HEK293 (cell line): Measurements from ENCODE around the gene N4BP2L1.

Experiments
- CTCF ChIA-PET: fragments of 350-600 bp; formaldehyde crosslinking; extraction: SDS; loops from one replicate; lab custom pipeline; 2021; ENCODE audit warnings: antibody characterized with exemption; lab: Yijun Ruan, JAX
- POLR2A ChIA-PET: fragments of 300-600 bp; formaldehyde crosslinking; extraction: SDS; loops from one replicate; lab custom pipeline; 2020; ENCODE audit warnings: antibody characterized with exemption, inconsistent platforms; lab: Yijun Ruan, JAX
- H3K27ac ChIP-seq: fragments of 200-500 bp; sonication (Bioruptor generic); 2 replicates; pipeline ENCODE4 v1.5.1; 2014; ENCODE audit warnings: low read depth, low read length, control low read depth, inconsistent platforms; ENCODE audit errors: extremely low read depth
- H3K36me3 ChIP-seq, 2 experiments: fragments of 200-500 bp in 1 of 2; sonication (Bioruptor generic) in 1 of 2; 1 replicate in 1 of 2; 2 replicates in 1 of 2; pipeline ENCODE4 v1.5.1; 2014 to 2017; ENCODE audit warnings: inconsistent platforms in 2 of 2, low read length in 2 of 2; ENCODE audit not compliant: control insufficient read depth in 2 of 2, insufficient read depth in 1 of 2
- H3K4me1 ChIP-seq: fragments of 200-500 bp; sonication (Bioruptor generic); 2 replicates; pipeline ENCODE4 v1.5.1; 2014; ENCODE audit warnings: mild to moderate bottlenecking, low read length, inconsistent platforms; ENCODE audit not compliant: control insufficient read depth, insufficient read depth
- H3K4me3 ChIP-seq: 2 replicates; pipeline ENCODE4 v1.5.1; 2011; ENCODE audit warnings: low read depth, mild to moderate bottlenecking, control low read depth, low read length, moderate library complexity
- H3K9me3 ChIP-seq: fragments of 200-500 bp; sonication (Bioruptor generic); 2 replicates; pipeline ENCODE4 v1.5.1; 2014; ENCODE audit warnings: low read depth, low read length, inconsistent platforms; ENCODE audit not compliant: control insufficient read depth, insufficient read depth
- BCL11B ChIP-seq: fragments of 450-650 bp; formaldehyde crosslinking; IDR thresholded peaks from 2 replicates; pipeline ENCODE4 v1.5.1; 2016; ENCODE audit warnings: low read depth, missing biosample characterization, missing genetic modification characterization
- GLIS1 ChIP-seq: fragments of 450-650 bp; formaldehyde crosslinking; IDR thresholded peaks from 2 replicates; pipeline ENCODE4 v1.5.1; 2016; ENCODE audit warnings: missing biosample characterization, missing genetic modification characterization
- GLIS2 ChIP-seq: fragments of 450-650 bp; formaldehyde crosslinking; IDR thresholded peaks from 2 replicates; pipeline ENCODE4 v1.5.1; 2016; ENCODE audit warnings: missing biosample characterization, missing genetic modification characterization
- RBAK ChIP-seq: fragments of 450-650 bp; formaldehyde crosslinking; IDR thresholded peaks from 2 replicates; pipeline ENCODE4 v1.5.1; 2016; ENCODE audit warnings: missing biosample characterization, missing genetic modification characterization
- YY1 ChIP-seq: fragments of 450-650 bp; formaldehyde crosslinking; IDR thresholded peaks from 2 replicates; pipeline ENCODE4 v1.5.1; 2018; ENCODE audit warnings: missing biosample characterization, missing genetic modification characterization
- ZFHX2 ChIP-seq: fragments of 450-650 bp; formaldehyde crosslinking; conservative IDR thresholded peaks from 2 replicates; pipeline ENCODE4 v1.5.1; 2016; ENCODE audit warnings: missing biosample characterization, missing genetic modification characterization
- ZFP3 ChIP-seq: fragments of 450-650 bp; formaldehyde crosslinking; IDR thresholded peaks from 2 replicates; pipeline ENCODE4 v1.5.1; 2016; ENCODE audit warnings: low read depth, missing biosample characterization, missing genetic modification characterization
- ZNF274 ChIP-seq, 2 experiments: fragments of 200-500 bp in 1 of 2; fragments of 450-650 bp in 1 of 2; sonication (Bioruptor generic) in 1 of 2; formaldehyde crosslinking in 1 of 2; IDR thresholded peaks; 2 replicates each; pipeline versions ENCODE4 v1.5.1 to v1.6.1; 2014 to 2016; ENCODE audit warnings: borderline replicate concordance in 1 of 2, inconsistent platforms in 1 of 2, low read length in 1 of 2, missing biosample characterization in 1 of 2, missing genetic modification characterization in 1 of 2
- ZNF280C ChIP-seq: fragments of 450-650 bp; formaldehyde crosslinking; IDR thresholded peaks from 2 replicates; pipeline ENCODE4 v1.5.1; 2016; ENCODE audit warnings: missing biosample characterization, missing genetic modification characterization
- ZNF366 ChIP-seq: fragments of 450-650 bp; formaldehyde crosslinking; conservative IDR thresholded peaks from 2 replicates; pipeline ENCODE4 v1.5.1; 2016; ENCODE audit warnings: missing biosample characterization, missing genetic modification characterization
- ZNF37A ChIP-seq: fragments of 450-650 bp; IDR thresholded peaks from 2 replicates; pipeline ENCODE4 v1.5.1; 2018; ENCODE audit warnings: missing biosample characterization, missing genetic modification characterization
- ZNF488 ChIP-seq: fragments of 450-650 bp; formaldehyde crosslinking; IDR thresholded peaks from 2 replicates; pipeline ENCODE4 v1.5.1; 2016; ENCODE audit warnings: missing biosample characterization, missing genetic modification characterization
- ZNF510 ChIP-seq: fragments of 450-650 bp; formaldehyde crosslinking; IDR thresholded peaks from 2 replicates; pipeline ENCODE4 v1.5.1; 2018; ENCODE audit warnings: mild to moderate bottlenecking, missing genetic modification characterization, missing biosample characterization; ENCODE audit not compliant: insufficient replicate concordance
- ZNF654 ChIP-seq: fragments of 450-650 bp; formaldehyde crosslinking; IDR thresholded peaks from 2 replicates; pipeline ENCODE4 v1.5.1; 2016; ENCODE audit warnings: low read depth, missing biosample characterization, missing genetic modification characterization
- ZNF658 ChIP-seq: fragments of 450-650 bp; formaldehyde crosslinking; IDR thresholded peaks from 2 replicates; pipeline ENCODE4; 2016; ENCODE audit warnings: missing biosample characterization, missing genetic modification characterization
- ZNF660 ChIP-seq: fragments of 450-650 bp; IDR thresholded peaks from 2 replicates; pipeline ENCODE4 v1.5.1; 2018; ENCODE audit warnings: missing biosample characterization, mild to moderate bottlenecking, missing genetic modification characterization
- ZNF692 ChIP-seq: fragments of 450-650 bp; formaldehyde crosslinking; IDR thresholded peaks from 2 replicates; pipeline ENCODE4 v1.5.1; 2016; ENCODE audit warnings: missing biosample characterization, missing genetic modification characterization
- ZSCAN18 ChIP-seq: fragments of 450-650 bp; formaldehyde crosslinking; IDR thresholded peaks from 2 replicates; pipeline ENCODE4 v1.5.1; 2016; ENCODE audit warnings: missing biosample characterization, missing genetic modification characterization
- ZSCAN30 ChIP-seq: fragments of 450-650 bp; IDR thresholded peaks from 2 replicates; pipeline ENCODE4 v1.5.1; 2018; ENCODE audit warnings: missing biosample characterization, mild to moderate bottlenecking, missing genetic modification characterization, moderate library complexity

N4BP2L1 gene

GRCh38 chr13:32403108-32403507, 24.8 kb downstream of the N4BP2L1 start:
- no peak overlapping the region for H3K27ac ChIP-seq
- TF ChIP-seq ZFP3 (tag by site-specific recombination), result no peak
- no peak for TF ChIP-seq ZNF510 (tag by site-specific recombination)
- TF ChIP-seq, all 188 proteins: peak for 0
- peaks cover 0 to 10% of the 10 kb centered on the region in 2 experiments; a peak in 1 of 3 replicates for H3K36me3 ChIP-seq
- CTCF ChIA-PET, result interaction anchor here (0.7 to 1.0 kb wide), 2 partner anchors 12 to 28 kb away, joined by 3 read pairs; no protein-coding TSS in a partner anchor
- no peaks in the 10 kb centered on the region for H3K4me1 ChIP-seq
- no peaks in the 10 kb centered on the region for H3K9me3 ChIP-seq
- POLR2A ChIA-PET, result no interaction called here
- no peak overlapping the region for H3K4me3 ChIP-seq

- Histone ChIP-seq H3K4me3 (no peak overlapping the region), H3K27ac (no peak overlapping the region), H3K4me1 (no peaks in the 10 kb centered on the region), H3K9me3 (no peaks in the 10 kb centered on the region), H3K36me3 (peaks cover 0 to 13% of the 10 kb centered on the region in 2 experiments; a peak in 2 of 3 replicates)
- CTCF ChIA-PET, result interaction anchor here (0.9 to 1.0 kb wide), 3 partner anchors 23 to 57 kb away, joined by 3 read pairs; no protein-coding TSS in a partner anchor
- TF ChIP-seq GLIS1 (tag by site-specific recombination) (no peak), ZNF366 (tag by site-specific recombination) (no peak), RBAK (tag by site-specific recombination) (no peak), ZNF660 (tag by site-specific recombination) (no peak), ZNF37A (no peak), ZNF280C (no peak), ZNF692 (tag by site-specific recombination) (no peak), ZSCAN30 (tag by site-specific recombination) (no peak), GLIS2 (tag by site-specific recombination) (no peak), ZNF654 (tag by site-specific recombination) (no peak), ZNF488 (tag by site-specific recombination) (no peak), YY1 (tag by site-specific recombination) (no peak), BCL11B (tag by site-specific recombination) (no peak), ZFHX2 (tag by site-specific recombination) (no peak)
- POLR2A ChIA-PET, result no interaction called here
These were observed 36.8 kb downstream of the N4BP2L1 start for GRCh38 chr13:32391101-32391619.

- H3K27ac ChIP-seq, result no peak overlapping the region
- H3K36me3 ChIP-seq, result peaks cover 0 to 10% of the 10 kb centered on the region in 2 experiments; a peak in 1 of 3 replicates
- H3K4me1 ChIP-seq, result no peaks in the 10 kb centered on the region
- ChIA-PET POLR2A (no interaction called here), CTCF (interaction anchor here (0.6 to 1.0 kb wide), 3 partner anchors 24 to 1217 kb away, joined by 3 to 5 read pairs (median 3); no protein-coding TSS in a partner anchor)
- H3K9me3 ChIP-seq, result no peaks in the 10 kb centered on the region
- no peak overlapping the region for H3K4me3 ChIP-seq
- TF ChIP-seq ZNF658 (tag by site-specific recombination) (no peak), ZSCAN18 (tag by site-specific recombination) (no peak), ZNF692 (tag by site-specific recombination) (no peak), ZNF274 (IDR thresholded peaks at IDR 0.05; ENCODE audit: low read length) (no peak), ZNF274 (tag by site-specific recombination; IDR thresholded peaks at IDR 0.05; ENCODE audit: borderline replicate concordance) (no peak), ZFHX2 (tag by site-specific recombination) (no peak)
These were observed 37.4 kb downstream of the N4BP2L1 start for GRCh38 chr13:32390484-32390883.
